Ovary (tissue), 3 donors: ENCODE data around the gene GTF2A2.

Experiments
- CTCF ChIP-seq, 3 donors: fragments of 450-650 bp in 2 of 3; fragments of 200-600 bp in 1 of 3; IDR thresholded peaks; one replicate each; pipeline versions ENCODE4 v1.5.1 to v1.8.0; 2016 to 2022; ENCODE audit warnings: antibody characterized with exemption in 3 of 3, mild to moderate bottlenecking in 1 of 3
- POLR2A ChIP-seq: fragments of 450-650 bp; IDR thresholded peaks from one replicate; pipeline ENCODE4 v1.6.1; 2017; ENCODE audit warnings: antibody characterized with exemption, mild to moderate bottlenecking, moderate library complexity
- donor health status: DM: no; HTN: no; CAD: no.

- TF ChIP-seq POLR2A (no peak), CTCF (IDR thresholded peaks at IDR 0.05) (no peak)
Measured at GRCh38 chr15:59594493-59594942, 62.8 kb downstream of the GTF2A2 start.
